GM23248 (cell line): Measurements from ENCODE around the gene DAAM1.

ENCODE experiments used
- EZH2 ChIP-seq: fragments of 200-600 bp; sonication (generic); IDR thresholded peaks from 2 replicates; pipeline ENCODE4 v1.6.1; 2018; ENCODE audit warnings: antibody characterized with exemption, mild to moderate bottlenecking; ENCODE audit not compliant: insufficient read depth, poor library complexity, severe bottlenecking
- EZH2phosphoT487 ChIP-seq: fragments of 200-600 bp; sonication (generic); IDR thresholded peaks from 2 replicates; pipeline ENCODE4 v1.6.1; 2018; ENCODE audit warnings: antibody characterized with exemption, moderate library complexity, mild to moderate bottlenecking, low read depth; ENCODE audit not compliant: insufficient read depth

- TF ChIP-seq EZH2 (no peak), EZH2phosphoT487 (no peak)
These were observed 142.8 kb downstream of the DAAM1 start for GRCh38 chr14:59331217-59331616.
